ENCODE results near the gene CCNE1. TPM values are rescaled to one million over a fixed set of nuclear protein-coding genes. Genes with fewer than 3 reads are reported as not detected.

Gene CCNE1
- total RNA-seq, 1 donor: 10.4 TPM

DNA sequence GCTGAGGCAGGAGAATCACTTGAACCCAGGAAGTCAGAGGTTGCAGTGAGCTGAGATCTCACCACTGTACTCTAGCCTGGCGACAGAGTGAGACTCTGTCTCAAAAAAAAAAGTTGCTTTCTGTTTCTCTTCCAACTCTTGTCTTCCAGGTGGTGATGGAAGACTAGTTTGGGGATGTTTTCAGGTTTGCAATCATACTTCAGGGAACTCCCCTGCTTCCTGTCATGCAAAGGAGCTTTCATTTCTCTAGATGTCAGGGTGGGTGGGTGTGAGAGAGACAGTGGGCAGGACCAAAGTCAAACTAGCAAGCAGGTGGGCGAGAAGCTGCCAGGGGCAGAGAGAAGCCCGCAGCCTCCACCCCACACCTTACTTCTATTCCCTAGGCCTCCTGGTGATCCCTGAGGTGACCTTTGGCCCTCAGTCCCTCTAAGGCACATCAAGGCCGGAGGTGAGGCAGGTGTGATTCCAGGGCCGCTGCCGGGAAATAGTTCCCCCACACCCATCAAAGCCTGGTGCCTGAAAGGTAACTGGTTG is 25.7 kb downstream of the CCNE1 start:
- H3K4me3 ChIP-seq (ENCODE audit: low read depth, low read length): no peak overlapping the region
- TF ChIP-seq, protein P1, sequence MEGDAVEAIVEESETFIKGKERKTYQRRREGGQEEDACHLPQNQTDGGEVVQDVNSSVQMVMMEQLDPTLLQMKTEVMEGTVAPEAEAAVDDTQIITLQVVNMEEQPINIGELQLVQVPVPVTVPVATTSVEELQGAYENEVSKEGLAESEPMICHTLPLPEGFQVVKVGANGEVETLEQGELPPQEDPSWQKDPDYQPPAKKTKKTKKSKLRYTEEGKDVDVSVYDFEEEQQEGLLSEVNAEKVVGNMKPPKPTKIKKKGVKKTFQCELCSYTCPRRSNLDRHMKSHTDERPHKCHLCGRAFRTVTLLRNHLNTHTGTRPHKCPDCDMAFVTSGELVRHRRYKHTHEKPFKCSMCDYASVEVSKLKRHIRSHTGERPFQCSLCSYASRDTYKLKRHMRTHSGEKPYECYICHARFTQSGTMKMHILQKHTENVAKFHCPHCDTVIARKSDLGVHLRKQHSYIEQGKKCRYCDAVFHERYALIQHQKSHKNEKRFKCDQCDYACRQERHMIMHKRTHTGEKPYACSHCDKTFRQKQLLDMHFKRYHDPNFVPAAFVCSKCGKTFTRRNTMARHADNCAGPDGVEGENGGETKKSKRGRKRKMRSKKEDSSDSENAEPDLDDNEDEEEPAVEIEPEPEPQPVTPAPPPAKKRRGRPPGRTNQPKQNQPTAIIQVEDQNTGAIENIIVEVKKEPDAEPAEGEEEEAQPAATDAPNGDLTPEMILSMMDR (IDR thresholded peaks at IDR 0.05; ENCODE audit: insufficient read depth, low read depth, low read length): no peak
- DNase-seq (ENCODE audit: low read depth): no peak

- no peak for DNase-seq (ENCODE audit: low read depth)
- TF ChIP-seq, protein P1 (IDR thresholded peaks at IDR 0.05; ENCODE audit: insufficient read depth, low read depth, low read length): no peak
- no peak overlapping the region for H3K4me3 ChIP-seq (ENCODE audit: low read depth, low read length)
Observed at GRCh38 chr19:29837996-29838395, 26.2 kb downstream of the CCNE1 start.

DNA sequence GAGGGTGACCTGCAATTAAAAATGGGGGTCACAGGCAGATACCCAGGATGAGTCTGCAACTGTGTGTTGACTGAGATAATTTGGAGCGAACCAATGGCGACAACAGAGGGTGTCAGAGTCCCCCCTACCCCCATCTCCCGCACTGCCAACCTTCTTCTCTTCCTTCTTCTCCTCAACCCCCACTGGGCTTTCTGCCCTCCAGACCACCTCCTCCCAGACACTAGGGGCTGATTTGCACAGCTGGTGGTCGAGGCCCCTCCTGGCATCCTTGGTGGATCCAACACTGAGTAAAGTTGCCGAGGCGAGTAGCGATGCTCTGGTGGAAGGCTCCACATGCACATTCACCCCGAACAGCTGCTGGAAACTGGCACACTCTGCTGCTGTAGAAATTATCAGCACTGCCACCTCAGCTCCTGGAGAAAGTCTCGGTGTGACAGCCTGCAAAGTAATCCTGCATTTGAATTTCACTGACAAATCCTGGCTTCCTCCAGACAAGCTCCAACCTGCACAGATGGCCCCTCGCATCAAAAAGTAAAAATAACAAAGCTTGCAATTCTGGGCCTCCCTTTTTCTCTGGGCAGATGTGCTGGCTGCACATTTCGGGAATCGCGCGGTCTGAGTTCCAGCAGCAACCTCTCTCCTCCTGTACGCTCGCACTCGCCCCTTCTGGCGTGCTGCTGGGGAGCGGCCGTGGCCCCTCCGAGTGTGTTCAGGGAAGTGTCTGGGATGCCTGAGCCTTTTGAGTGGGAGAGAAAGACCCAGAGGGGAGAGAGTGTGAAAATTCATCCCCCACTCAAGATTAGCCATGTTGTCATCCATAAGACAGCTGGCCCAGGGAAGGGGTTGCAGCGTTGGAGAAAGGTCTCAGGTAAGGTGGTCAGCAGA is 28.5 kb downstream of the CCNE1 start:
- TF ChIP-seq, protein P1 (IDR thresholded peaks at IDR 0.05; ENCODE audit: insufficient read depth, low read depth, low read length): no peak
- H3K4me3 ChIP-seq (ENCODE audit: low read depth, low read length): no peak overlapping the region
- no peak for DNase-seq (ENCODE audit: low read depth)

GRCh38 chr19:29841209-29841558 is 29.4 kb downstream of the CCNE1 start:
- H3K4me3 ChIP-seq (ENCODE audit: low read depth, low read length): no peak overlapping the region
- peak; percentile 12 for DNase-seq (ENCODE audit: low read depth)
- TF ChIP-seq, protein P1 (IDR thresholded peaks at IDR 0.05; ENCODE audit: insufficient read depth, low read depth, low read length): no peak

GRCh38 chr19:29841559-29842367 is 30.0 kb downstream of the CCNE1 start:
- no peak overlapping the region for H3K4me3 ChIP-seq (ENCODE audit: low read depth, low read length)
- TF ChIP-seq, protein P1 (IDR thresholded peaks at IDR 0.05; ENCODE audit: insufficient read depth, low read depth, low read length): no peak
- DNase-seq (ENCODE audit: low read depth): peak; percentile 55

- TF ChIP-seq, protein P1 (IDR thresholded peaks at IDR 0.05; ENCODE audit: insufficient read depth, low read depth, low read length): no peak
- H3K4me3 ChIP-seq (ENCODE audit: low read depth, low read length): no peak overlapping the region
- no peak for DNase-seq (ENCODE audit: low read depth)
Observed at GRCh38 chr19:29842471-29843179, 30.8 kb downstream of the CCNE1 start.
